ENCODE data around the gene P2RY2. TPM values are rescaled to one million over a fixed set of nuclear protein-coding genes. Genes with fewer than 3 reads are reported as not detected.

The P2RY2 gene
- total and polyA plus RNA-seq, 9 of the 15 experiments (the other 6 are each of a cell fraction or from before 2014, with no cell fraction given) = not detected

DNA sequence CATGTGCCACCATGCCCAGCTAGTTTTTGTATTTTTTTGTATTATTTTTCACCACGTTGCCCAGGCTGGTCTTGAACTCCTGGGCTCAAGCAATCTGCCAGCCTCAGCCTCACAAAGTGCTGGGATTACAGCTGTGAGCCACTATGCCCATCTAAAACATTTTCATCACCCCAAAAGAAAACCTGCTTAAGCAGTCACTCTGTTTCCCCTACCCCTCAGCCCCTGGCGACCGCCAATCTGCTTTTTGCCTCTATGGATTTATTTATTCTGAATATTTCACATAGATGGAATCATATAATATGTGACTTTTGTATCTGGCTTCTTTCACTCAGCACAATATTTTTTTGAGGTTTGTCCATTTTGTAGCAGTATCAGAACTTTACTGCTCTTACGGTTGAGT lies 18.6 kb upstream of the P2RY2 start (continued):
- TF ChIP-seq, protein P1, sequence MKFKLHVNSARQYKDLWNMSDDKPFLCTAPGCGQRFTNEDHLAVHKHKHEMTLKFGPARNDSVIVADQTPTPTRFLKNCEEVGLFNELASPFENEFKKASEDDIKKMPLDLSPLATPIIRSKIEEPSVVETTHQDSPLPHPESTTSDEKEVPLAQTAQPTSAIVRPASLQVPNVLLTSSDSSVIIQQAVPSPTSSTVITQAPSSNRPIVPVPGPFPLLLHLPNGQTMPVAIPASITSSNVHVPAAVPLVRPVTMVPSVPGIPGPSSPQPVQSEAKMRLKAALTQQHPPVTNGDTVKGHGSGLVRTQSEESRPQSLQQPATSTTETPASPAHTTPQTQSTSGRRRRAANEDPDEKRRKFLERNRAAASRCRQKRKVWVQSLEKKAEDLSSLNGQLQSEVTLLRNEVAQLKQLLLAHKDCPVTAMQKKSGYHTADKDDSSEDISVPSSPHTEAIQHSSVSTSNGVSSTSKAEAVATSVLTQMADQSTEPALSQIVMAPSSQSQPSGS (CRISPR knock-in tag; IDR thresholded peaks at IDR 0.05) = no peak

DNA sequence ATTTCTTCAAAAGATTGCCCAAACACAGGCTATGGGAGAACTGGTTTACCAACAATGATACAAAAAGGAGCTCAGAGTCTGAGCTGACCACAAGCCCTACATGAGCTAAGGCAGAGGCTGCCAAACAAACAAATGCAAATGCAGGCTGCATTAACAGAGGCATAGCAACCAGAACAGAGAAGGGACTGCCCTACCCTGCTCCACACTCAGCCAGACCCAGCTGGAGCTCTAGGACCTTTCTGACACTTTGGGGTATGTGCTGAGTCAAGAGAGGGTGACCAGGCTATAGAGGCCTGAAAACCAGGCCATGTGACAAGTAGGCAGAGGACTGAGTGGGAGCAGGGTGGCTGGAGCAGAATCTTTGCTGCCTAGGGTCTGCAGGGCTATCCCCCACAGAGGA lies 17.8 kb upstream of the P2RY2 start:
- H2AFZ ChIP-seq (ENCODE audit: low read depth, low read length) = no peak overlapping the region
- ATAC-seq = no peak
- ChIA-PET CTCF (ENCODE audit: low intra/inter-chr PET ratio) (no interaction called here), POLR2A (interaction anchor here (0.7 kb wide), 1 partner anchor 358 kb away, joined by 3 read pairs; no protein-coding TSS in a partner anchor)
- H3K79me2 ChIP-seq (ENCODE audit: control insufficient read depth, insufficient read depth, low read length) = no peaks in the 10 kb centered on the region
- intact Hi-C loops (cut with micrococcal nuclease) = no loop called here
- no TSS peak for BruUV-seq (replicated peaks)
- no peak overlapping the region for H3K27ac ChIP-seq (ENCODE audit: extremely low read depth, low read depth, low read length)
- DNase-seq (ENCODE audit: extremely low read depth in 1 of 4, low spot score in 3 of 4) = no peak
- TF ChIP-seq EZH2 (IDR thresholded peaks at IDR 0.05; ENCODE audit: borderline replicate concordance, low read depth, low read length) (no peak), ESRRA (IDR thresholded peaks at IDR 0.05; ENCODE audit: borderline replicate concordance, low read depth) (no peak), ZNF764 (CRISPR knock-in tag; IDR thresholded peaks at IDR 0.05; ENCODE audit: low read depth) (no peak), E2F3 (CRISPR knock-in tag; IDR thresholded peaks at IDR 0.05) (no peak), RFX1 (IDR thresholded peaks at IDR 0.05) (no peak), ZNF174 (CRISPR knock-in tag; IDR thresholded peaks at IDR 0.05) (no peak), SRSF9 (IDR thresholded peaks at IDR 0.05; ENCODE audit: borderline replicate concordance, low read depth, low read length) (no peak), PTRF (tag; IDR thresholded peaks at IDR 0.05) (no peak), MIER1 (IDR thresholded peaks at IDR 0.05; ENCODE audit: low read depth) (no peak), ZNF589 (CRISPR knock-in tag; IDR thresholded peaks at IDR 0.05; ENCODE audit: low read depth) (no peak)
- TF ChIP-seq, protein P2, sequence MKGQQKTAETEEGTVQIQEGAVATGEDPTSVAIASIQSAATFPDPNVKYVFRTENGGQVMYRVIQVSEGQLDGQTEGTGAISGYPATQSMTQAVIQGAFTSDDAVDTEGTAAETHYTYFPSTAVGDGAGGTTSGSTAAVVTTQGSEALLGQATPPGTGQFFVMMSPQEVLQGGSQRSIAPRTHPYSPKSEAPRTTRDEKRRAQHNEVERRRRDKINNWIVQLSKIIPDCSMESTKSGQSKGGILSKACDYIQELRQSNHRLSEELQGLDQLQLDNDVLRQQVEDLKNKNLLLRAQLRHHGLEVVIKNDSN (CRISPR knock-in tag; IDR thresholded peaks at IDR 0.05) = no peak
- TF ChIP-seq, protein P3, sequence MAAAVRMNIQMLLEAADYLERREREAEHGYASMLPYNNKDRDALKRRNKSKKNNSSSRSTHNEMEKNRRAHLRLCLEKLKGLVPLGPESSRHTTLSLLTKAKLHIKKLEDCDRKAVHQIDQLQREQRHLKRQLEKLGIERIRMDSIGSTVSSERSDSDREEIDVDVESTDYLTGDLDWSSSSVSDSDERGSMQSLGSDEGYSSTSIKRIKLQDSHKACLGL (CRISPR knock-in tag; IDR thresholded peaks at IDR 0.05; ENCODE audit: borderline replicate concordance, poor library complexity, severe bottlenecking) = no peak
- H3K9me1 ChIP-seq (ENCODE audit: control insufficient read depth, insufficient read depth, low read length) = no peaks in the 10 kb centered on the region
- H4K20me1 ChIP-seq (replicated peaks; ENCODE audit: control insufficient read depth, insufficient read depth, low read length) = no peaks in the 10 kb centered on the region
- peaks cover 5 to 25% of the 10 kb centered on the region in 2 experiments for H3K27me3 ChIP-seq (ENCODE audit: control insufficient read depth in 2 of 2, insufficient read depth in 2 of 2, low read length in 2 of 2)
- in situ Hi-C loops (cut with MboI) = no loop called here
- peaks cover 10% of the 10 kb centered on the region in 2 experiments; a peak in 4 of 5 replicates for H3K4me1 ChIP-seq (replicated peaks in 1 of 2; ENCODE audit: control insufficient read depth in 2 of 2, insufficient read depth in 2 of 2, low read length in 2 of 2)
- FAIRE-seq = no peak
- H3K9me3 ChIP-seq (replicated peaks; ENCODE audit: control insufficient read depth, insufficient read depth, low read depth, low read length) = no peaks in the 10 kb centered on the region
- H3K9ac ChIP-seq (ENCODE audit: insufficient read depth in 1 of 2, low read depth in 2 of 2, low read length in 2 of 2) = no peak overlapping the region
- H3K36me3 ChIP-seq (ENCODE audit: control insufficient read depth, insufficient read depth, low read length) = no peaks in the 10 kb centered on the region
- no peak overlapping the region for H3K4me2 ChIP-seq (ENCODE audit: insufficient read depth, low read length)
- H3K4me3 ChIP-seq = no peak overlapping the region

All from K562 (cell line).